NCI-H1092 (cell line): ENCODE measurements around the gene TAF11L2.
"Not testable (repeated sequence)": the region's sequence is repeated elsewhere in the genome, so short reads cannot be mapped to it uniquely, and the experiment has no call there.

ENCODE experiments used
- DNase-seq: peaks from one replicate; lab custom pipeline; 2025; lab: John Stamatoyannopoulos, UW

Gene TAF11L2

GRCh38 chr5:17497931-17498330 is at the start of gene TAF11L2:
Gene TAF11L2, plus strand, starts transcription at chr5:17498231.
- DNase-seq = not testable (repeated sequence)

- DNase-seq = no peak
Observed at GRCh38 chr5:17448877-17449276, 49.2 kb upstream of the TAF11L2 start.

GRCh38 chr5:17452936-17453335 is 45.1 kb upstream of the TAF11L2 start:
- DNase-seq = no peak

- DNase-seq = no peak
Observed at GRCh38 chr5:17455942-17456341, 42.1 kb upstream of the TAF11L2 start.

GRCh38 chr5:17461793-17462192 is 36.2 kb upstream of the TAF11L2 start:
- no peak for DNase-seq

- no peak for DNase-seq
Observed at GRCh38 chr5:17463653-17464052, 34.4 kb upstream of the TAF11L2 start.

- no peak for DNase-seq
Observed at GRCh38 chr5:17470064-17470463, 28.0 kb upstream of the TAF11L2 start.

GRCh38 chr5:17475064-17475463 is 23.0 kb upstream of the TAF11L2 start:
- not testable (repeated sequence) for DNase-seq

- peak; percentile 66 for DNase-seq
Observed at GRCh38 chr5:17477043-17477442, 21.0 kb upstream of the TAF11L2 start.

GRCh38 chr5:17477573-17478265 is 20.3 kb upstream of the TAF11L2 start:
- DNase-seq = peak; percentile 51

GRCh38 chr5:17481378-17481777 is 16.7 kb upstream of the TAF11L2 start:
- DNase-seq = no peak

GRCh38 chr5:17482790-17483189 is 15.2 kb upstream of the TAF11L2 start:
- no peak for DNase-seq

GRCh38 chr5:17486464-17487173 is 11.4 kb upstream of the TAF11L2 start:
- not testable (repeated sequence) for DNase-seq

GRCh38 chr5:17487174-17487512 is 10.9 kb upstream of the TAF11L2 start:
- no peak for DNase-seq

- not testable (repeated sequence) for DNase-seq
Observed at GRCh38 chr5:17491257-17491656, 6.8 kb upstream of the TAF11L2 start.

- DNase-seq = no peak
Observed at GRCh38 chr5:17492770-17493169, 5.3 kb upstream of the TAF11L2 start.

- DNase-seq = no peak
Observed at GRCh38 chr5:17497446-17497845, 585 bp upstream of the TAF11L2 start.

- DNase-seq = no peak
Observed at GRCh38 chr5:17511775-17512325, 13.8 kb downstream of the TAF11L2 start.

- not testable (repeated sequence) for DNase-seq
Observed at GRCh38 chr5:17517526-17517925, 19.5 kb downstream of the TAF11L2 start.

GRCh38 chr5:17518067-17518466 is 20.0 kb downstream of the TAF11L2 start, which contains the start of gene TAF11L3:
Gene TAF11L3, plus strand, starts transcription at chr5:17518367.
- not testable (repeated sequence) for DNase-seq

- DNase-seq = not testable (repeated sequence)
Observed at GRCh38 chr5:17519508-17519907, 21.5 kb downstream of the TAF11L2 start.

- DNase-seq = not testable (repeated sequence)
Observed at GRCh38 chr5:17521501-17521900, 23.5 kb downstream of the TAF11L2 start, which contains the start of gene TAF11L4. Gene TAF11L4, plus strand, starts transcription at chr5:17521801.

- DNase-seq = not testable (repeated sequence)
Observed at GRCh38 chr5:17524935-17525334, 26.9 kb downstream of the TAF11L2 start, which contains the start of gene TAF11L5. Gene TAF11L5, plus strand, starts transcription at chr5:17525235.
